Caki2 (cell line): ENCODE measurements around the gene ETFDH. TPM values are rescaled to one million over a fixed set of nuclear protein-coding genes. Genes with fewer than 3 reads are reported as not detected.
A peak's percentile ranks its signal among the peaks of the same experiment; 100 is the strongest.
"Not testable (repeated sequence)": the region's sequence is repeated elsewhere in the genome, so short reads cannot be mapped to it uniquely, and the experiment has no call there.

ENCODE experiments used
- DNase-seq: peaks from one replicate; pipeline ENCODE4 v3.0.0-alpha.2; 2015; ENCODE audit warnings: low read depth
- in situ Hi-C: cut with HindIII; loops from 2 replicates; pipeline ENCODE4 v1.10.0; 2016; ENCODE audit warnings: low sequenced_read_pairs, low pct_unique_long_range_greater_than_20kb, mixed read lengths
- total RNA-seq: library from RNA; depleted of rRNA; stranded (reverse); fragments of >200 nt; shearing (Covaris generic); gene quantifications from 2 replicates; pipeline ENCODE4 v1.2.3, GENCODE V29; 2014; ENCODE audit warnings: low replicate concordance

The ETFDH gene
- total RNA-seq, 1 experiment from 2014 or later, result 6.3 TPM

GRCh38 chr4:158671665-158671914, 506 bp upstream of the ETFDH start, which contains the start of gene C4orf46:
C4orf46 (minus strand) TSS chr4:158671887; CDS start chr4:158671801, 86 bp downstream.
- DNase-seq, result no peak
- in situ Hi-C loops, result no loop called here

DNA sequence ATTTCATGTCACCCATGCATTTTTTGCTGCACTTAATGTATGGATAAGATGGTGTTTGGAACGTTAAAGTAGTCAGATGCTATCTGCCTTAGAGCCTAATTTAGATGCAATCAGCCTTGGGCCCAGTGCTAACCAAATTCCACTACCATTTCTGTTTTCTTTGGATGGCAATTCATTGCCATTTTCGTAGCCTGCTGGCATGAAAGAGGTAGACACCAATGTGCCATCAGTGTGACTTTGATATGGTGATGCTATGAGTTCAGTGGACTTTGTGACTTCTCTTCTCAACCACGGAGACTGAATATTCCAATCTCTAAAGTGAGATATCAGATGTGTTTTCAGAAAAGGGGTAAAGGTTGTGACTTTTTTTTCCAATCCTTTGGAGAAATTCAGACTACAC, 1.5 kb downstream of the ETFDH start:
- DNase-seq, result no peak
- in situ Hi-C loops, result no loop called here

DNA sequence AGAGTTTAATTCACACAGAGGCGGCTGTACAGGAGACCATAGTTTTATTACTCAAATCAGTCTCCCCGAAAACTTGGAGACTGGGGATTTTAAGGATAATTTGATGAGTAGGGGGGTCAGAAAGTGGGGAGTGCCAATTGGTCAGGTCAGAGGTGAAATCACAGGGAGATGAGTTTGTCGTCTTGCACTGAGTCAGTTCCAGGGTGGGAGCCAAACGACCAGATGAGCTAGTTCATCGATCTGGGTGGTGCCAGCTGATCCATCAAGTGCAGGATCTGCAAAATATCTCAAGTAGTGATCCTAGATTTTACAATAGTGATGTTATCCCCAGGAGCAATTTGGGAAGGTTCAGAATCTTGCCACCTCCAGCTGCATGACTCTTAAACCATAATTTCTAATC, 4.0 kb downstream of the ETFDH start:
- DNase-seq, result no peak
- in situ Hi-C loops, result no loop called here

- DNase-seq, result no peak
- in situ Hi-C loops, result no loop called here
These were observed 6.7 kb downstream of the ETFDH start for GRCh38 chr4:158678767-158679166.

DNA sequence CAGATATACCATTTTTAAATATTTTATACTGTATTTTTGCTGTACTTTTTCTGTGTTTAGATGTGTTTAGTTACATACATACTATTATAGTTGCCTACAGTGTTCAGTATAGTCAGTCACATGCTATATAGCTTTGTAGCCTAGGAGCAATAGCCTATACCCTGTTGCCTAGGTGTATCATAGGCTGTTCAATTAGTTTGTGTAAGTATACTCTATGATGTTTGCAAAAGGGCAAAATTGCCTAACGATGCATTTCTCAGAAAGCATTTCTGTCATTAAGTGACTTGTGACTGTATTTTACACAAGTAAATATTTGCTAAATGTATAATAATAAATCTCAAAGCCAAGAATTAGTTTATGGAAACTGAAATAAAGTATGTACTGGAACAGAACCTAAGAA, 9.5 kb downstream of the ETFDH start:
- in situ Hi-C loops, result no loop called here
- DNase-seq, result no peak

DNA sequence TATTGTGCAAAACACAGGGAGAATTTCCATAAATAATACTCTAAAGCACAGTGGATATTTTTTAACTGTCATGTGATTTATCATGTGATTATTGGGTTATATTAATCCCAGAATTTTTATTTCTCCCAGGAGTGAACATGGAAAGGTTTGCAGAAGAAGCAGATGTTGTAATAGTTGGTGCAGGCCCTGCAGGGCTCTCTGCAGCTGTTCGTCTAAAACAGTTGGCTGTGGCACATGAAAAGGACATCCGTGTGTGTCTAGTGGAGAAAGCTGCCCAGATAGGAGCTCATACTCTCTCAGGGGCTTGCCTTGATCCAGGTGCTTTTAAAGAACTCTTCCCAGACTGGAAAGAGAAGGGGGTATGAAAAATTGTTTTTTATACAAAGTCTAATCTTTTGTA, 10.0 kb downstream of the ETFDH start:
- in situ Hi-C loops, result no loop called here
- DNase-seq, result no peak

GRCh38 chr4:158688813-158689212, 16.7 kb downstream of the ETFDH start:
- DNase-seq, result no peak
- in situ Hi-C loops, result no loop called here

- in situ Hi-C loops, result no loop called here
- no peak for DNase-seq
These were observed 32.2 kb downstream of the ETFDH start for GRCh38 chr4:158704274-158704673.

DNA sequence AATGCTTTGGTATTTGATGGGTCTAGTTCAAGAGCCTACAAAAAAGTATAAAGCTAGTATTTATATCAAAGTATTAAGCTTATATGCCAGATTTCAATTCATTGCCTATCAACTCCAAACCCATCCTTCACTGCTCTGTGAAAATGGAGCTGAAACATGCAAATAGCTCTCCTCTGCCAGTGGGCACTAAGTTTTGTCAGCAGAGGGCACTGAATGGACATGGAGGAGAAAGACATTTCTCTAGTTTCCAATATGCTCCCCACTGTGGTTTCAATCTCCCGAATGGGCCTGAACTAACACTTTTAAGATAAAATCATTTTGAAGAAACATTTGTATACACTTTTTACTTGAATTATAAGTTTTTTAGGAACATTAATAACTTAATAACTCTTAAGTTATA, 38.7 kb downstream of the ETFDH start:
- in situ Hi-C loops, result no loop called here
- DNase-seq, result peak; percentile 30

- in situ Hi-C loops, DNase-seq: not testable (repeated sequence)
These were observed 40.5 kb downstream of the ETFDH start for GRCh38 chr4:158712622-158713021.

- in situ Hi-C loops, result no loop called here
- DNase-seq, result no peak
These were observed 42.8 kb downstream of the ETFDH start for GRCh38 chr4:158714937-158715336.

DNA sequence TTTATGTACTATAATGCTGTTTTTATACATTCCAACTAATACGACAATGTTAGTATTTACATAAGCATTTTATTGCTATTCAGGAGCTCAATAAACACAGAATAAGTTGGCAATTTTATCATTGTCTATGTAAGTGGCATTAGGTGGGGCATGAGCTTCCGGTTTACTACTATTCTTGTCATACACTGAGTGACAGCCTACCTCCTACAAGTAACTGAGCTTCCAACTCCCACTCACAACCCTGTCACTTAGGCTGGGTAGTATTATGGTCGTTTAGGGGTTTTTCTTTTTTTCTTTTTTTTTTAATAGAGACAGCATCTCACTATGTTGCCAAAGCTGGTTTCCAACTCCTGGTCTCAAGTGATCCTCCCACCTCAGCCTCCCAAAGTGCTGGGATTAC, 43.7 kb downstream of the ETFDH start:
- in situ Hi-C loops, result no loop called here
- no peak for DNase-seq

GRCh38 chr4:158721680-158722079, 49.6 kb downstream of the ETFDH start:
- in situ Hi-C loops, result no loop called here
- DNase-seq, result no peak

DNA sequence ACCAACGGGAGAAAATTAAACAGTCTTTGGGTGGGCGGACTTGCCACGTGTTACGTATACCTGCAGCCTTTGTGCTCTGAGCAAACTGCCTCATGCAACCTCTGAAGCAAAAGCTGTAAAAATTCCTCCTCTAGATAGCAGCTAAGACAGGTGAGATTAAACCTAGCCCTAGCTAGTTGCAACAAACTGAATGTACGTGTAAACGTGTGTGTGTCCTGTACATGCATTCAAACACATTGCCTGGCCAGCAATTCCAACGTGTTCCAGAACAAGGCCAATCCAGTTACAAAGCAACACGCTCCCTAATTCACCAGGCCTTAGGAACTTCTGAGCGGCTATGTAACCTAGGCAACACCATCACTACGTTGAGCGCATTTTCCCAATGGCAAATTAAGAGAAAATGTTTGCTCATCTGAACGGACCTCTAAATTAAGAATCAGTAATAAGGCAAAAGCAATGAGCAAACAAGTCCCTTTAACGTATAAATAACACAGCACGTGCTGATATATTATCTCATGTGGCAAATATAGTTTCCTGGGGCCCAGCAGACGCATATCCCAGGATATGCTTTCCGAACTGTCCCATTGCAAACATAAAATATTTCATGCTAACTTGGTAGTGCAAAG, 50.3 kb downstream of the ETFDH start:
- in situ Hi-C loops, result no loop called here
- peak; percentile 32 for DNase-seq

DNA sequence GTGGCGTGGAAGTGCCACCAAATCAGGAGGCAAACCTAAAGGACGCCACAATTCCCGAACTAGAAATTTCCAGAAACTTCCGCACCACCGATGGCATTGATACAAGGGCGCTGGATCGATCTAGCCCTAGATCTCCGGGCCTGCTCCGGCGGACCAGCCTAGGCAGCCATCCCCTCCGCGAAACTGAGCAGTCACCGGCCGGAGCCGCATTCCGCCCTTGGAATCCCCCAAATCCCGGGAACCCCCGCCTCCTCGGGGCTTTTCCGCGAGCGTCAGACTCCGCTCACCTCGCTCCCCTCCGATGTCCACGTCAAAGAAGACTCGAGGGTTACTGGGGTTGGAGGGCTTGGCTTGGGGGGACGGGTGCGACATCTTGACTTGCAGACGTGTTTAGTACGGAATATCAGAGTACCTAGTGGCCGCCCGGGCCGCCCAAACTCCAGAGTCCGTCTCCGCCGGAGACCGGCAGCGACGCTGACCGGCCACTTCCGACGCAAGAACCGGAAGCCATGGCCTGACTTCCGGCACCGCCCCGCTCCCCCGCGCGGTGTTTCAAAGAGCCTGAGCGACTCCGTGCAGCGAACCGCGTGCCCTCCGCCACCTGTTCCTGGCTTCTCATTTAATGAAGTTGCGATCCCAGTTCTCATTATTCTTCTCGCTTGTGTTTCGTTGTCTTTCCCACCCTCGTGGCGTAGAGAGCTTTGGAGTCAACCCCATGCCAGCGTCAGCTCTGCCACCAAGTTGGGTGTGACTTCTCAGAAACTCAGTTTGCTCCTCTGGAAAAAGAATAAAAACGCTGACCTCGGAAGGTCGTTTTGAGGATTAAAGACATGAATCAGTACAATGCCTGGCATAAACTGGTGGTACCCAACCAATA, 51.1 kb downstream of the ETFDH start, which contains the start of gene PPID:
PPID (minus strand) TSS at position 480 of the 877 bp plus-strand sequence; CDS start at position 372, 108 bp downstream.
- in situ Hi-C loops, result no loop called here
- DNase-seq, result peak; percentile 82

- in situ Hi-C loops, result no loop called here
These were observed 52.5 kb downstream of the ETFDH start for GRCh38 chr4:158724637-158725036.

GRCh38 chr4:158726633-158727032, 54.5 kb downstream of the ETFDH start:
- in situ Hi-C loops, result no loop called here
- DNase-seq, result no peak

More at GRCh38 chr4:158724637-158725036, 52.5 kb downstream of the ETFDH start:
- no peak for DNase-seq

DNA sequence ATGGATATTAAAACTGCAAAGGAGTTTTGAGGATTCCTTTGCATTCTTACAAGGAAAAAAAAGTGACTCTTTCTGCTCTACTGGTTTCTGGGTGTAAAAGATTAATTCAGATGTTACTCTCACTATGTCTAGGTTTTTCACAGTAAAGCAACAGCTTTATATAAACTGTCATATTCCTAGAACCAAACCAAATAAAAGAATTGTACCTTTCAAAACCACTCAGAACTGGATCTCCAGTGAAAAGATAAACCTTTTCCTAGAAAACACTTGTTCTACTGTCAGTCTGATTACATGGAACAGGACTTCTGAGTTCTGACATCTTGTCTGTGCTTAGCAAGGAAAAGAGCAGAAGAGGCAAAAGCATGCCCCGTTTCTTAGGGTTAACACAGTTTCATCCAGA, 56.1 kb downstream of the ETFDH start:
- in situ Hi-C loops, result no loop called here
- DNase-seq, result no peak

- in situ Hi-C loops, result no loop called here
- DNase-seq, result peak; percentile 59
These were observed 57.8 kb downstream of the ETFDH start for GRCh38 chr4:158729716-158730559.
